GM18520 (cell line): ENCODE data around the gene C12orf76.
"Not testable (repeated sequence)": the region's sequence is repeated elsewhere in the genome, so short reads cannot be mapped to it uniquely, and the experiment has no call there.

Experiments
- ATAC-seq: cut with Tn5 transposase; IDR thresholded peaks from one replicate; pipeline ENCODE4 v1.9.1; 2021; ENCODE audit not compliant: unreplicated experiment

Gene C12orf76

DNA sequence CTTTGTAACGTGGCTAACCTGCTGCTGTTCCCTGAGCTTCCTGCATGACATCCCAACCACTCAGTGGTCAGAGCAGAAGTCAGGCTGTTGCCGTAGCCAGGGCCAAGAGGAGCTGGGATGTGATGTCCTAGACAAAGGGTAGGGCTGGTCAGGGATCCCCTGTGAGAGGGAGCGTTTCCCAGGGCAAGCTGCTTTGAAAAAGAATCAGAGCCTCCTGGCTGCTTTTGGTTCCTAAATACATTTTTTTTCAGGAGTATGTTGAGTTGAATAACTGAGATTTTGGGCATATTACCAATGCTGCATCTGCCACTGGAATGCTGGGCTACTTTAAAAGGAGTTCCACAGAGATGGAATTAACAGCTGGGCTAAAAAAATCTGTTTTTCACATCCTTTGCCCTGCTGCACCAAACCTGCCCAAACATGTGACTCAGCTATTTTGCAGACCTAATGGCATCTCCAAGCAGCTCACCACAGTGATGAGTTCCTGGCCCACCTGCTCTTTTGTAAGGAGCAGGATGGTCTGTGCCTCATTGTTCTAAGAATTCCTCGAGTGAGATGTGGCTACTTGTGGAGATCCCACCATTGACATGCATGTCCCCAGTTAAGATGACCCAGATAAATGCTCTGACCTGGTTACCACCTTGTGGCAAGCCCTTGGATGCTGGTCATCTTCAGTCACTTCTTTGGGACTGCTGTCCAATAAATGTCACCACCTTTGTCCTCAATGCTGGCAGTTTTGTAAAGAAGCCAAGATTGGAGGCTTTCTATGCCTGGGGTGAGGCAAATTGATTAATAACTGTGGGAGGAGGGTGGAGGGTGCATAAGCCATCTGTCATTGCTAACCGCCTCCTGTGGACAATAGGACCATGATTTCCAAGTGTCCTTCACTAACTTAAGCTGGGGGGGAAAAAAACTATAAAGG lies 25.0 kb downstream of the C12orf76 start:
- ATAC-seq = no peak

DNA sequence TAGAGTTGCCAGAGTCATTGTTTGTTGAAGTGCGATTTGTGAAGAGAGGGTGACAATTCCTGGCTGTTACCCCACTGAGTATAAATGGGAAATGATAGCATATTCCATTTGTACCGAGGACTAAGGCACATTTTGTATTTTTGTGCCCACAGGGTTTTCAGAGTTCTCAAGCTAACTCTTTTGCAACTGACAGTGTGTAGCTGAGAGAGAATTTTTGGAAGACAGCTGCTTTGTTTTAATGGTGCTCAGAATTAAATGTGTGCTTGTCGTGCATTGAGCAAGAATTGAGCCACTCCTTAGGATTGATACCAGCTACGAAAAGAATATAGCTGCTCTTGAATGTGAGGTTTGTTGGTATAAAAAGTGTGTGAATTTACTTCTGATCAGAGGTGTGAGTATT lies 27.4 kb downstream of the C12orf76 start:
- no peak for ATAC-seq

DNA sequence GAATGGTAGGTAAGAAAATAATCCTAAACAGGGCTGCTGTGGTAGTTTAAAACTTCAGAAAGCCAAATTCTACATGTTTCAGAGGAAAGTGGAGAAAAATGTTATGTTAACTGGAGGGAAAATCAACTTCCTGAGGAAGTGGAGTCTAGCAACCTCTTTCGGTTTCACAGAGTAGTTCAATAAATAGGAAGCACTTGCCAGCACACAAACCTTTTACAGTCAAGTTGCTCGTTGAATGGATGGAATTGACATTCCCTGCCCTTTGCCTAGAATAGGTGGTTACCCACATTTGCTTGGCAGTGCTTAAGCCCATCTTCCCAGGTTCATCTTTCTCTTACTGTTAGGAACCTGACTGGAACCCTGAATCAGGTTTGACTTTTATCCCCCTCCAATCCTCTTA lies 33.2 kb downstream of the C12orf76 start:
- ATAC-seq = no peak

DNA sequence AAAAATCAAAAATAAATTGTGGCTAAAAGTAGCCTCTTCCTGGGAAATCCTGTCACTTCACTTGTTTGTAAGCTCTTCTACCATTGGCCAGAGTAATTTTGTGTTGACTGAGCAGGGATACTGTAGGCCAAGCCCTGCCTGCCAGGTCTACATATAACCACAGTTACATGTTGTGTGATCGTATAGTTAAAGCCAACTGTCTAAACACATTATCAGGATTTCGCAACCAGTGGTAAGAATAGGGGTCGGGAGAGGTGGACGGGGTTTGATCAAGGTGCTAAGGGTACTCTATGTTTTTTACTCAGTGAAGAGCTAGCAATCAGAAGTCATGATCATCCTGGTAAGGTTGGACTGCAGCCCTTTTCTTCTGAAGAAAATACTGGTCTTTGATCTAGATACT lies 35.7 kb downstream of the C12orf76 start:
- ATAC-seq = no peak

DNA sequence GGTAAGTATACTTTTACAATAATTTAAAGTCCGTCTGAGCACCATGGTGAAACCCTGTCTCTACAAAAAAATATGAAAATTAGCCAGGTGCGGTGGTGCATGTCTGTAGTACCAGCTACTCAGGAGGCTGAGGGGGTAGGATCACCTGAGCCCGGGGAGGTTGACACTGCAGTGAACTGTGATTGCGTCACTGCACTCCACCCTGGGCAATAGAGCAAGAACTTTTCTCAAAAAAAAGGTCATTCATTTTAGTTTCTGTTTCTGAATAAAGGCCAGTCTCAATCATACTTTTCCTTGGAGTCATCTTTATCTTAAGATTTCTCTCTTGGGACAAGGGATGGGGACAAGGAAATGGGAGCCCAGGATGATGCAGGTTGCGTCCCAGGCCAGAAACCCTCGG lies 36.2 kb downstream of the C12orf76 start:
- peak; percentile 43 for ATAC-seq

DNA sequence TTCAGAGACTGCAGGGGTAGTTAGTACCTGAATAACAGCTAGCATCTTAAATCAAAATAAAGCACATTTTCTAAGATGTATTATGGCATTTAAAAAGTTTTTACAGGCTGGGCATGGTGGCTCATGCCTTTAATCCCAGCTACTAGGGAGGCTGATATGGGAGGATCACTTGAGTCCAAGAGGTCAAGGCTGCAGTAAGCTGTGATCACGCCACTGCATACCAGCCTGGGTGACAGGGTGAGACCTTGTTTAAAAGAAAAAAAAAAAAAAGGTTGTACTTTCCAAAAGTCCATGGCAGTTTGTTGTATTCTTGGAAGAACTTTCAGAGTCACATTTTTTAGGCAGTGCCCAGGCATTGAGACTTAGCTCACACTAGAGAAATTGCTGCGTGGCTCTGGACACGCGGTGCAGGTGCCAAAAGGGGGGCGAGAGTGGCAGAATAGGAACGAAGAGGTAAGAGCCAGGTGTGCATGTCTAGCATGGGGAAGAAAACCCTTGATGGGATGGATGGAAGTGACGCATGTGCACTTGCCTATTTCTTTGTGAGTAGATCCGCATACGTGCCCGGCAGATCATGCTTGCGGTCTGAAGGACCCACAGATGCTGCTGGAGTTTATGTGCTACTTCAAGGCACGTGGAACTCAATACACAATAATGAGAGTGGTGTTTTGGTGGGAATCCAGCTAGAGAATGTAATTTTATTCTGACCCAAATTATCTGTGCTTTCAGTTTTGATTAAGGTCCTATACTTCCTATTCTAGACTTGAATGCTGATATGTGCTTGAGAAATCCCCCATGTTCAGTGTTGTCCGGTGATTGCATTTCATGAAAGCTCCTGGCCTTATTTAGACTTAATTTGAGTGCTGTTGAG lies 37.2 kb downstream of the C12orf76 start:
- no peak for ATAC-seq

DNA sequence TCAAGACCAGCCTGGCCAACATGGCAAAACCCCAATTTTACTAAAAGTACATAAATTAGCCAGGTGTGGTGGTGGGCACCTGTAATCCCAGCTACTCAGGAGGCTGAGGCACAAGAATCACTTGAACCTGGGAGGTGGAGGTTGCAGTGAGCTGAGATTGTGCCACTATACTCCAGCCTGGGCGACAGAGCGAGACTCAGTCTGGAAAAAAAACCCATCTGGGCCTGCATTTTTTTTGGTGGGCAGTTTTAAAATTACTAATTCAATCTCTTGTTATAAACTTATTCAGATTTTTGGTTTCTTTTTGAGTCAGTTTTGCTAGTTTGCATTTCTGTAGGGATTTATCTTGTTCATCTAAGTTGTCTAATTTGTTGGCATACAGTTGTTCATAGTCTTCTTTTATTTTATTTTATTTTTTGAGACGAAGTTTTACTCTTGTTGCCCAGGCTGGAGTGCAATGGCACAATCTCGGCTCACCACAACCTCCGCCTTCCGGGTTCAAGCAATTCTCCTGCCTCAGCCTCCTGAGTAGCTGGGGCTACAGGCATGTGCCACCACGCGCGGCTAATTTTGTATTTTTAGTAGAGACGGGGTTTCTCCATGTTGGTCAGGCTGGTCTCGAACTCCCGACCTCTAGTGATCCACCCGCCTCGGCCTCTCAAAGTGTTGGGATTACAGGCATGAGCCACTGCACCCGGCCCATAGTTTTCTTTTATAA lies 39.5 kb downstream of the C12orf76 start:
- ATAC-seq = not testable (repeated sequence)

DNA sequence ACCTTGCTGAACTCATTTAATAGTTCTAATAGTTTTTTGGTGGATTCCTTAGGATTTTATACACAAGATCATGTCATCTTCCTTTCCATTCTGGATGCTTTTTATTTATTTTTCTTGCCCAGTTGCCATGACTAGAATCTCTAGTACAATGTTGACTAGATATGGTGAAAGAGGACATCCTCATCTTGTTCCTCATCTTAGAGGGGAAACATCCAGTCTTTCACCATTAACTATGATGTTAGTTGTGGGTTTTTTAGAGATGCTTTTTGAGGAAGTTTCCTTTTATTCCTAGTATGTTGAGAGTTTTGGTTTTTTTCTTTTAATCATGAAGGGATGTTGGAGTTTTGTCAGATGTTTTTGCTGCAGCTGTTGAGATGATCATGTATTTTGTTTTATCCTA lies 40.4 kb downstream of the C12orf76 start:
- ATAC-seq = no peak

DNA sequence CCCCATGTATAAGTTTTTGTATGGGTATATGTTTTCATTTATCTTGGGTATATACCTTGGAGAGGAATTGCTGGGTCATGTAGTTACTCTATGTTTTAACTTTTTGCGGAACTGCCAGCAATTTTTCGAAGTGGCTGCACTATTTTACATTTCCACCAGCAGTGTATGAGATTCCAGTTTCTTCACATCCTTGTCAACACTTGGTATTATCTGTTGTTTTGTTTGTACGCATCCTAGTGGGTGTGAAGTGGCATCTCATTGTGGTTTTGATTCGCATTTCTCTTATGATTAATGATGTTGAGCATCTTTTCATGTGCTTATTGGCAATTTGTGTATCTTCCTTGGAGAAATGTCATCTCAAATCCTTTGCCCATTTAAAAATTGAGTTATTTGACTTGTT lies 42.2 kb downstream of the C12orf76 start:
- no peak for ATAC-seq

DNA sequence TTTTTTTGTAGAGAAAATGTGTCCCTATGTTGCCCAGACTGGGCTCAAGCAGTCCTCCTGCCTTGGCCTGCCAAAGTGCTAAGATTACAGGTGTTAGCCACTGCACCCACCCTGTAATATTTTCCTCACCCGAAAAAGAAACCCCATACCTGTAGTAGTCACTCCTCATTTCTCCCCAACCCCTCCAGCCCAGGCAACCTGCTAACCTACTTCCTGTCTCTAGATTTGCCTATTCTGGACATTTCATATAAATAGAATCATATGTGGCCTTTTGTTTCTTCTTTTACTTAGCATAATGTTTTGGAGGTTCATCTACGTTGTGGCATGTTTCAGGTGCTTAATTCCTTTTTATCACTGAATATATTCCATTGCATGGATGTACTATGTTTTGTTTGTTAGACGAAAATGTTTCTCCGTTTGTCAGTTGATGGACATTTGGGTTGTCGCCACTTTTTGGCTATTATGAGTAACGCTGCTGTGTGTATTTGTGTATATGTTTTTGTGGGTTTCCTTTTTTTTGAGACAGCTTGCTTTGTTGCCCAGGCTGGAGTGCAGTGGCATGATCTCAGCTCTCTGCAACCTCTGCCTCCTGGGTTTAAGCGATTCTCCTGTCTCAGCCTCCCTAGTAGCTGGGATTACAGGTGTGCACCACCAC lies 42.9 kb downstream of the C12orf76 start:
- ATAC-seq = peak; percentile 35

DNA sequence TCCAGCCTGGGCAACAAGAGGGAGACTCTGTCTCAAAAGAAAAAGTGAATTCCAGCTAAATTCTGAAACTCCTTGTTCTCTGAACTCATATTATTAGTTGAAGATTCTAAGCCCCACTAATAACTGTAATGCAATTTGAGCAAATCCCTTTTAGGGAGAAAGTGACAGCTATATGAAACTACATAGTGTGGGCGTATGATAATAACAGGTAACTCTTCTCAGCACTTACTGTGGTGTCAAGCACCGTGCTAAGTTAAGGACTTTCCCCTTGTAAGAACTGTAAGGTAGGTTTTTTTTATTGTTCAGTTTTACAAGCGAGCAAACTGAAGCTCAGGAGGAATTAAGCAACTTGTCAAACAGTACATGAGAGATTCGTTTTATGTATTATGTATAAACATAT lies 43.7 kb downstream of the C12orf76 start:
- ATAC-seq = peak; percentile 61

DNA sequence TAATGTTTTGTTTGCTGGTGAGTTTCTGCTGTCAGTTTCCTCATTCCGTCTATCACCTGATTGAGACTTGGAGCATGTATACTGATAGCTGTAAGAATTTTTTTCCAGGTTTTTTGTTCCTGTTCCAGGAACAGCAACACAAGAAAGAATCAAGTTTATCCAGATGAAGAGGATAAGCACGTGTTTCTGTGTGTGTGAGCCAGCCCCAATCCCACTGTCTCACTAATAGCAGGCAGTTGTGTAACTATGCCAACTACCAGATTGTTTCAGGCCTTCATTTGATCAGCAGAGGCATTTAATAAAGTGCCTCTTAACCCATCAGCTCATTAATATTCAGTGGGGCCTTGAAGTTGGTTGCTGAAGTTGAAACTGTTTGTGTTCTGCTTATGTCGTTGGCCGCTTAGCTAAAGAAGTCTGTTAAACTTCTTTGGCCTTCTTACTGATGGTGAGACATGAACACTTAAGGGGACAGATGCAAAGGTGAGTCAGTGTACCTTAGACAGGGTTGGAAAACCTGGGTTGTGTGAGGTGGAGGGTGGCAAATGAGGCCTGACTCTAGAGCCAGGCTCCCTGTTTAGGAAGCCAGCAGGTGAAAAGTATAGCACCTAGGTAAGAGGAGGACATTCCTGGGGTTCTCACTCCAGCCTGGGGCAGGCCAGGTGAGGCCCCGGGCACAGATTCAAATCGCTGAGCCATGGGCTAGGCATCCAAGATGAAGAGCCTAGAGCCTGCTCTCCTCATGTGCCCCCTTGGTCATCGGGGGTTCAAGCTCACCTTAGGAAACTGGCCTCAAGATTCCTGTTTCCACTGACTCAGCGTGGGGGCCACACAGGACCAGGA lies 45.4 kb downstream of the C12orf76 start:
- no peak for ATAC-seq

DNA sequence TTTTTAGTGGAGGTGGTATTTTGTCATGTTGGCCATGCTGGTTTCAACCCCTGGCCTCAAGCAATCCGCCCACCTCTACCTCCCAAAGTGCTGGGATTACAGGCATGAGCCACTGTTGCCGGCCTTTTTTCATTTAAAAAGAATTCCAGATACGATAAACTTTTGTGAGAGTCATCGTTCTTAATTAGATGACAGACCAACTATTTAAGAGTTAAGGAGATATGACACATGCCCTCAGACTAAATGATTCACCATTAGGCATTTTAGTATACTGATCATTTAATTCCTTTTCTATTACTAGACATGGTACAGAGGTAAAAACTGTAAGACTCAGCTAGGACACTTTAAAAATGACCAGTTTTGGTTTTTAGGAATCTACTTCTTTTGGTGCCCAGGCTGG lies 46.7 kb downstream of the C12orf76 start:
- no peak for ATAC-seq

DNA sequence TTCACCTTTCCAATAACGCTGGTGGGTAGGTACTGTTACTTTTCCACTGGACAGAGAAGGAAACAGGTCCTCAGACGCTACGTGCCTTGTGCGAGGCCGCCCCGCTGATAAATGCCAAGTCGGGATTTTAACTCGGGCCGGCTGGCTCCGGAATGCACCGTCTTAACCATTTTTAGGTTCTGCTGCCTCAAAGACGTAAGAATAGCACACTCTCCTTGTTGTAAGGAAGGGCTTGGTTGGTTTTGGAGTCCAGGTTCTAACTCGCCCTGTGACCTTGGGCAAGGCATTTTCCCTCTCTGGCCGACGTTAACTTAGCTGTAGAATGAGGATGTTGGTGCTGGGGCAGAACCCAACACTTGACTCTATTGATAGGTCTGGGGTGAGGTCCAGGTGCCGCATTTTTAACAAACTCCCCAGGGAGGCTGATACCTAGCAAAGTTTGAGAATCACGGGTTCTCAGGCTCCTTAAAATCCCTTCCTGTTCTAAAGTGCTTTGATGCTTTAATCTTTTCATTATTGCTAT lies 48.3 kb downstream of the C12orf76 start:
- no peak for ATAC-seq

DNA sequence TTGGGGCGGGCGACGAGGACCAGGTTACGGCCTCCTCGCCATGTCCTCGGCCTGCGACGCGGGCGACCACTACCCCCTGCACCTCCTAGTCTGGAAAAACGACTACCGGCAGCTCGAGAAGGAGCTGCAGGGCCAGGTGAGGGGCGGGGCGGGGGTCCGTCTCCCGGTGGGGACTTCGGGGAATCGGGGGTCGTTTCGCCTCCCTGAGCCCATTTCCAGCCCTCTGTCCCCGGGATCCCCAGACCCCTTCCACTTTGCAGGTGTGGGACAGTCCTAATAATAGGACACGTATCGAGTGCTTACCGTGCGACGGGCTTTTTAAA lies 48.7 kb downstream of the C12orf76 start:
- ATAC-seq = no peak

DNA sequence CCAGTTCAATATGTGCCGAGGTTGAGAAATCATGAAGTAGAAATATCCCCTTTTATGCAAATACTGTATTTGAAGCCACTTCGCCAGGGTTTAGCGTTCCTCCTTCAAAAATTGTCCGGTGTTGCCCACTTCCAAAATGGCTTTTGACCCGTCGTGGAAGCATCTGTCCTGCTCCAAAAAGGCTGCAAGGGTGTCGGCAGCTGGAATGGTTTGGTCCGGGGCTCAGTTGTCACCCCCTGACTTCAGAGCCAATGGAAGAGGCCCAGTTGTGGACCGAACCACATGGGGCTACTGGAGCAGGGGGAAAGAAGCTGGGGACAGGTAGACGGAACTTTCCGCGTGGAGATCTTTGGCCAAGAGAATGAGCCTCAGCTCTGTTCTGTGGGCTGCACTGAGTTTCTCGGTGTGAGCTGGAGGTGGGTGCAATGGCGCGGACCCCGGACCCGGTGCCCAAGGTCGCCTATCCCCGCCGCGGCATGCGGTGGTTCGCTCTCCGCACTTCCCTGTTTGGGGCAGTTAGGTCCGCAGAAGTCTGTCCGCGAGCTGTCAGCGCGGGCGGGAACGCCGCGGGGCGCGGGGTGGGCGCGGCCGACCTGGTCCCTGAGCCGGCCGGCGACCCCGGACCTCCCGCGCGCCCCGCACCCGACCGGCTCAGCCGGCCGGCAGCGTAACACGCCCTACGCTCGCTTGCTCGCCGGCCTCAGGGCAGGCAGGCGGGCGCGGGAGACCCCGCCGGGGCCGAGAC lies 49.2 kb downstream of the C12orf76 start, which contains the start of gene ANKRD13A:
Gene ANKRD13A, plus strand, starts transcription at position 527 of the 745 bp plus-strand sequence. CDS start 259 bp downstream, outside the sequence.
- peak; percentile 31 for ATAC-seq

DNA sequence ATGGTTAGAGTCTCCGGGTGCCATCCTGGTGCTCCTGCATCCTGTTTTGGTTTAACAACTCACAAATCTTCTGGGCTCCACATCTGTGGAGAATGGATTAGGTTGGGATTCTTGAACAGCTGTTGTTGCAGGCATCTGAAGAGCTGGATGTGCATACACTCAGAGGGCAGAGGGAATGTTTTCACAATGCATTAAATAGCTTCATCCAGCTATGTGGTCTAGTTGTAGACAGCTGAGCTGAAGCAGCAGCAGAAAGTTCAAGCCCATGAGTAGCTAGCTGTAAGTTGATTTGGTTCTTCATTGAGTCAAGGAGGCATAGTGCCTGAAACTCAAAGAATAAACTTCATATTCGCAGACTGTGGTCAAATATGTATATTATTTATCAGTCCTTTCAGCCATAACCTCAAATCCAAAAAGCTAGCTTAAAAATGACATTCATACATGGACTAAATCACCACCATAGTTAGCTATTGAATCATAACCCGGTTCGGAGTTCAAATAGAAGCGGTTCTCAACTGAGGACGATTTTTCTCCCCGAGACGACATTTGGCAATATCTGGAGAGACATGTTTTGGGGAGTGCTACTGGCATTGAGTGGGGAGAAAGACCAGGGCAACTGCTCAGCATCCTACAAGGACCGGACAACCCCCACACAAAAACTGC lies 50.0 kb downstream of the C12orf76 start:
- no peak for ATAC-seq

DNA sequence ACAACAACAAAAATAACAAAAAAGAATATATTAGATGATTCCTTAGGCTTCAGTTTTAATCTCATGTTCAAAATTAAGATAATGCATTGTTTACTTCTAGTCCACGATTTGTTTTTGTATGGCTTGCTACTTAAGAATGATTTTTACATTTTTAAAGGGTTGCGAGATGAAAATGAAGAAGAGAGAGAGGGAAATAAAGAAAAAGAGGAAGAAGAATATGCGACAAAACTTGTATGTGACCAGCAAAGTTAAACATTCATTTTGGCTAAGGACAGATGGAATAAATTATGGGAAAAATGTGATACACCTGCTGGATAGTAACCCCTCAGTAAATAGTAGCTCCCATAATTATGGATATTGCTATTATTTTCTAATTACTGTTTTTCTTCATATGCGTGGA lies 50.9 kb downstream of the C12orf76 start:
- no peak for ATAC-seq

DNA sequence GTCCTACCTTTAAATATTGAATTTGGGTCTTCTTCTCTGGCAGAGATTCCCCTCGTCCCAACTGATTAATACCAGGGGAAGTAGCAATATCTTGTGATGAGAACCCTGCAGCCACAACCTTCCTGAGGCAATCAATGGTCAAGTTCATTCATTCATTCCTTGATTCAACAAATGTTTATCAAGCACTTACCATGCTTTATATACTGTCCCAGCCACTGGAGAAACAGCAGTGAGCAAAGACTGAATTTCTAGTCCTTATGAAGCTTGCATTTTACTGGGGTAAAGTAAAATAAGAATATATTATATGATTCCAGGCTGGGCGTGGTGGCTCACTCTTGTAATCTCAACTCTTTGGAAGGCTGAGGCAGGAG lies 51.9 kb downstream of the C12orf76 start:
- ATAC-seq = no peak
